Upper lobe of left lung (tissue), 4 donors: ENCODE results near the gene DNAJC12.

Experiments
- EP300 ChIP-seq, 4 donors: sonication (generic); formaldehyde crosslinking; IDR thresholded peaks; one replicate each; pipeline ENCODE4 v1.5.1; 2017; ENCODE audit warnings: antibody characterized with exemption in 4 of 4, control low read depth in 2 of 4
- POLR2A ChIP-seq, 4 donors: fragments of 450-650 bp; IDR thresholded peaks; one replicate each; pipeline ENCODE4 v1.5.1; 2016 to 2017; ENCODE audit warnings: antibody characterized with exemption in 4 of 4, mild to moderate bottlenecking in 2 of 4
- POLR2AphosphoS5 ChIP-seq, 2 donors: sonication (generic); formaldehyde crosslinking; IDR thresholded peaks; one replicate each; pipeline ENCODE4 v1.5.1; 2017; ENCODE audit warnings: antibody characterized with exemption in 2 of 2
- TF ChIP-seq, protein P1 (sequence below), 6 experiments: fragments of 450-650 bp in 4 of 6; fragments of 200-600 bp in 2 of 6; sonication (generic) in 2 of 6; IDR thresholded peaks; one replicate each; pipeline ENCODE4 v1.5.1; 2016 to 2019; ENCODE audit warnings: antibody characterized with exemption in 6 of 6

DNA sequence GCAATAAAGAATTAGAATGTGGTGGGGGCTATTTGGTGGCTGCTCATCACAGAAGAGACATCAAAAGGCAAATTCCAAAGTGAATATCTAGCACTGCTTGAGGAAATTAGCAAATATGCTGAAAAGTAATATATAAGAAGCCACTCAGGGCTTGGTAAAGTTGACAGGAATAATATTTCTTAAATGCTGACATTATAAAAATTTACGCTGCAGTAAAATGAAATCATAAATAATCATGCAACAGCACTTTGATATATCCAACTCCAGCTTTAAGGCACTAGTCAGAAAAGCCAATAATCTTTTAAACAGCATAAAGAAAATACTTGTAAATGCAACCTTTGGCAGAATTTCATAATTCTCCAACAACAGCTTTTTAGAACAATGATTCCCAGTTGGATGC lies 36.9 kb downstream of the DNAJC12 start:
- TF ChIP-seq, protein P1, sequence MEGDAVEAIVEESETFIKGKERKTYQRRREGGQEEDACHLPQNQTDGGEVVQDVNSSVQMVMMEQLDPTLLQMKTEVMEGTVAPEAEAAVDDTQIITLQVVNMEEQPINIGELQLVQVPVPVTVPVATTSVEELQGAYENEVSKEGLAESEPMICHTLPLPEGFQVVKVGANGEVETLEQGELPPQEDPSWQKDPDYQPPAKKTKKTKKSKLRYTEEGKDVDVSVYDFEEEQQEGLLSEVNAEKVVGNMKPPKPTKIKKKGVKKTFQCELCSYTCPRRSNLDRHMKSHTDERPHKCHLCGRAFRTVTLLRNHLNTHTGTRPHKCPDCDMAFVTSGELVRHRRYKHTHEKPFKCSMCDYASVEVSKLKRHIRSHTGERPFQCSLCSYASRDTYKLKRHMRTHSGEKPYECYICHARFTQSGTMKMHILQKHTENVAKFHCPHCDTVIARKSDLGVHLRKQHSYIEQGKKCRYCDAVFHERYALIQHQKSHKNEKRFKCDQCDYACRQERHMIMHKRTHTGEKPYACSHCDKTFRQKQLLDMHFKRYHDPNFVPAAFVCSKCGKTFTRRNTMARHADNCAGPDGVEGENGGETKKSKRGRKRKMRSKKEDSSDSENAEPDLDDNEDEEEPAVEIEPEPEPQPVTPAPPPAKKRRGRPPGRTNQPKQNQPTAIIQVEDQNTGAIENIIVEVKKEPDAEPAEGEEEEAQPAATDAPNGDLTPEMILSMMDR (IDR thresholded peaks at IDR 0.05), result no peak
- TF ChIP-seq POLR2AphosphoS5 (IDR thresholded peaks at IDR 0.05) (no peak), POLR2A (IDR thresholded peaks at IDR 0.05) (no peak), EP300 (IDR thresholded peaks at IDR 0.05) (no peak)
